COLO668 (cell line): ENCODE measurements around the gene LYSMD1.

Experiments
- DNase-seq: peaks from one replicate; lab custom pipeline; 2025; ENCODE audit not compliant: unreplicated experiment; lab: John Stamatoyannopoulos, UW

Gene LYSMD1

GRCh38 chr1:151175863-151176262 is 10.2 kb upstream of the LYSMD1 start, which contains the start of gene TMOD4:
Gene TMOD4, minus strand, starts transcription at chr1:151175981. Its CDS starts 1,106 bp downstream, at chr1:151174875.
- no peak for DNase-seq

GRCh38 chr1:151175041-151175741 is 9.5 kb upstream of the LYSMD1 start:
- no peak for DNase-seq

GRCh38 chr1:151171190-151171589 is 5.5 kb upstream of the LYSMD1 start:
- no peak for DNase-seq

GRCh38 chr1:151167116-151167515 is 1.4 kb upstream of the LYSMD1 start:
- no peak for DNase-seq

GRCh38 chr1:151166505-151166956 is 829 bp upstream of the LYSMD1 start:
- DNase-seq = peak; percentile 38

GRCh38 chr1:151165281-151165737 is 393 bp downstream of the LYSMD1 start:
- DNase-seq = peak; percentile 34

- no peak for DNase-seq
Observed at GRCh38 chr1:151164732-151165280, 896 bp downstream of the LYSMD1 start.

- DNase-seq = no peak
Observed at GRCh38 chr1:151159373-151159772, 6.3 kb downstream of the LYSMD1 start.

GRCh38 chr1:151158751-151159251 is 6.9 kb downstream of the LYSMD1 start:
- no peak for DNase-seq

GRCh38 chr1:151158326-151158725 is 7.4 kb downstream of the LYSMD1 start:
- DNase-seq = no peak

GRCh38 chr1:151157067-151157531 is 8.6 kb downstream of the LYSMD1 start:
- no peak for DNase-seq

GRCh38 chr1:151156515-151156819 is 9.2 kb downstream of the LYSMD1 start, which contains the start of gene TNFAIP8L2:
Gene TNFAIP8L2, plus strand, starts transcription at chr1:151156649. Its CDS starts 2,049 bp downstream, at chr1:151158698.
- DNase-seq = no peak

GRCh38 chr1:151147665-151148064 is 18.0 kb downstream of the LYSMD1 start:
- DNase-seq = no peak

GRCh38 chr1:151147132-151147503 is 18.6 kb downstream of the LYSMD1 start:
- DNase-seq = no peak

GRCh38 chr1:151146412-151147131 is 19.1 kb downstream of the LYSMD1 start, which contains the start of gene SEMA6C:
Gene SEMA6C, minus strand, starts transcription at chr1:151146631. Its CDS starts 4,010 bp downstream, at chr1:151142621.
- peak; percentile 95 for DNase-seq

GRCh38 chr1:151146072-151146411 is 19.7 kb downstream of the LYSMD1 start:
- DNase-seq = no peak

- DNase-seq = peak; percentile 34
Observed at GRCh38 chr1:151145304-151146071, 20.2 kb downstream of the LYSMD1 start.

GRCh38 chr1:151144474-151145303 is 21.0 kb downstream of the LYSMD1 start:
- DNase-seq = no peak

GRCh38 chr1:151143986-151144385 is 21.7 kb downstream of the LYSMD1 start:
- no peak for DNase-seq

GRCh38 chr1:151143057-151143435 is 22.7 kb downstream of the LYSMD1 start:
- no peak for DNase-seq
